ENCODE results near the gene MRPL14. TPM values are rescaled to one million over a fixed set of nuclear protein-coding genes. Genes with fewer than 3 reads are reported as not detected.

MRPL14 gene
- total and polyA plus RNA-seq, 10 of the 15 experiments (the other 5 are each of a cell fraction or from before 2014, with no cell fraction given), result 80.5 to 294 (median 122) TPM

GRCh38 chr6:44105146-44105545, 22.1 kb downstream of the MRPL14 start:
- no peak overlapping the region for H3K27ac ChIP-seq (ENCODE audit: control insufficient read depth, insufficient read depth)
- no peaks in the 10 kb centered on the region for H3K9me3 ChIP-seq (replicated peaks; ENCODE audit: control insufficient read depth, insufficient read depth, low read length)
- TF ChIP-seq SMARCA5 (IDR thresholded peaks at IDR 0.05) (no peak), SMAD1 (IDR thresholded peaks at IDR 0.05; ENCODE audit: low read depth, partially characterized antibody) (peak; percentile 49)
- no TSS peak for BruUV-seq (replicated peaks)
- H2AFZ ChIP-seq (ENCODE audit: control insufficient read depth, low read depth, low read length), result no peak overlapping the region
- H3K36me3 ChIP-seq (ENCODE audit: control insufficient read depth in 2 of 2, insufficient read depth in 2 of 2, low read length in 1 of 2), result peaks cover 19 to 25% of the 10 kb centered on the region in 2 experiments; a peak in 3 of 4 replicates
- intact Hi-C loops (cut with micrococcal nuclease; ENCODE audit: unreplicated experiment) (no loop called here), in situ Hi-C loops (cut with MboI) (loop anchor here (10.0 kb wide), 2 partner anchors 50 to 130 kb away; partner anchors contain the start of gene CAPN11)
- ATAC-seq (no peak), DNase-seq (ENCODE audit: low read depth, low spot score) (no peak), FAIRE-seq (no peak)
- WGBS (ENCODE audit: insufficient coverage, insufficient replicate concordance, low lambda C conversion rate, missing lambda C conversion rate), result 90% methylated on average over 7 of the region's 7 CpGs
- H3K27me3 ChIP-seq (replicated peaks in 1 of 2; ENCODE audit: control insufficient read depth in 2 of 2, insufficient read depth in 2 of 2, low read length in 1 of 2), result no peaks in the 10 kb centered on the region
- H3K9ac ChIP-seq (ENCODE audit: control insufficient read depth, insufficient read depth, low read length), result no peak overlapping the region
- no peak overlapping the region for H3K4me2 ChIP-seq (ENCODE audit: control insufficient read depth, insufficient read depth)
- SMC1A ChIA-PET (ENCODE audit: uncharacterized antibody, unreplicated experiment), result no interaction called here
- POLR2A ChIA-PET, result no interaction called here
- H3K4me3 ChIP-seq, result no peak overlapping the region
- CTCF ChIA-PET, result interaction anchor here (1.0 to 1.3 kb wide), 2 partner anchors 9 to 17 kb away, joined by 3 read pairs; no protein-coding TSS in a partner anchor
- no peaks in the 10 kb centered on the region for H3K79me2 ChIP-seq (ENCODE audit: control insufficient read depth, insufficient read depth, low read length)
- no peaks in the 10 kb centered on the region for H4K20me1 ChIP-seq (ENCODE audit: control insufficient read depth, insufficient read depth)
- RAD21 ChIA-PET (ENCODE audit: unreplicated experiment), result no interaction called here
- H3K4me1 ChIP-seq (ENCODE audit: control insufficient read depth, insufficient read depth, low read length), result no peaks in the 10 kb centered on the region

DNA sequence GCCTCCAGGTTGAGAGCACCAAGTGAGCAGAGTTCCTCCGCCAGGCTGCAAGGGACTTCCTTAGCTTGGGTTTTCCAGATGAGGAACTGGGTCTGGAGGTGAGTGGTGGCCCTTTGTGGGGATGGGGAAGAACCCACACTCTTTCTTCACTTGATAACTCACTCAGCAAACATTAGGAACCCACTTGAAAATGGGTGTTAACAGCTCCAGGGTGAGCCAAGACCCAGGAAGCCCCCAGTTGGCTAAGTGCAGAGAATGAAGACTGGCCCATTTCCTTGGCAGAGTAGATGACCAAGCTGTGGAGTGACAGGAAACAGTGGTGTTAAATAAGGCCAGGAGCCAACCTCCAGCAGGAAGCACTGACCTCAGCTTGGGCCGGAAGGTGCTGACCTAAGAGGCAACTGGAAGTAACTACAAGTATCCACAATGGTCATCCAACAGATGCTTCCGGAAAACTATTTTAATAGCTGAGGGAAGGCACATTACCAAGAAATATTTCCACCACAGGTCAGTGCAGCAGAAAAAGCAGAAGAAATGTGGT, 22.7 kb downstream of the MRPL14 start:
- RAD21 ChIA-PET (ENCODE audit: unreplicated experiment), result no interaction called here
- TF ChIP-seq POLR2AphosphoS2 (IDR thresholded peaks at IDR 0.05; ENCODE audit: low read depth, low read length), result no peak
- TF ChIP-seq BHLHE40 (IDR thresholded peaks at IDR 0.05; ENCODE audit: borderline replicate concordance in 1 of 2, low read depth in 2 of 2, low read length in 1 of 2), result no peak
- TF ChIP-seq SIN3A (IDR thresholded peaks at IDR 0.05; ENCODE audit: low read depth, low read length), result no peak
- TF ChIP-seq IRF3 (IDR thresholded peaks at IDR 0.05), result no peak
- no peak for TF ChIP-seq IRF4 (IDR thresholded peaks at IDR 0.05; ENCODE audit: low read depth, low read length)
- no peak for TF ChIP-seq NFIC (IDR thresholded peaks at IDR 0.05; ENCODE audit: low read depth, low read length)
- no peak for TF ChIP-seq MYB (IDR thresholded peaks at IDR 0.05; ENCODE audit: borderline replicate concordance, low read depth, low read length)
- TF ChIP-seq STAT3 (IDR thresholded peaks at IDR 0.05; ENCODE audit: low read depth, low read length), result no peak
- TF ChIP-seq STAT1 (conservative IDR thresholded peaks at IDR 0.05), result no peak
- TF ChIP-seq RELB (IDR thresholded peaks at IDR 0.05; ENCODE audit: low read depth), result no peak
- TF ChIP-seq JUNB (IDR thresholded peaks at IDR 0.05), result no peak
- no peak for TF ChIP-seq MTA2 (IDR thresholded peaks at IDR 0.05; ENCODE audit: low read depth)
- TF ChIP-seq TARDBP (IDR thresholded peaks at IDR 0.05; ENCODE audit: borderline replicate concordance), result no peak
- no peak for TF ChIP-seq ETV6 (conservative IDR thresholded peaks at IDR 0.05 in 1 of 2, IDR thresholded peaks at IDR 0.05 in 1 of 2; ENCODE audit: borderline replicate concordance in 1 of 2, low read depth in 1 of 2)
- no peak for TF ChIP-seq CREM (IDR thresholded peaks at IDR 0.05; ENCODE audit: low read depth)

More for the DNA sequence above, 22.7 kb downstream of the MRPL14 start:
- no peaks in the 10 kb centered on the region for H3K27me3 ChIP-seq (replicated peaks in 1 of 2; ENCODE audit: control insufficient read depth in 2 of 2, insufficient read depth in 2 of 2, low read length in 1 of 2)
- ChIA-PET CTCF (interaction anchor here (1.0 kb wide), 1 partner anchor 17 kb away, joined by 3 read pairs; no protein-coding TSS in a partner anchor), SMC1A (ENCODE audit: uncharacterized antibody, unreplicated experiment) (no interaction called here), POLR2A (no interaction called here)
- no peak overlapping the region for H3K27ac ChIP-seq (ENCODE audit: control insufficient read depth, insufficient read depth)
- BruUV-seq (replicated peaks), result no TSS peak
- H3K9ac ChIP-seq (ENCODE audit: control insufficient read depth, insufficient read depth, low read length), result no peak overlapping the region
- no peak for ATAC-seq
- no peaks in the 10 kb centered on the region for H4K20me1 ChIP-seq (ENCODE audit: control insufficient read depth, insufficient read depth)
- WGBS (ENCODE audit: insufficient coverage, insufficient replicate concordance, low lambda C conversion rate, missing lambda C conversion rate), result 96% methylated on average over 3 of the region's 3 CpGs
- H3K4me3 ChIP-seq, result no peak overlapping the region
- no peak overlapping the region for H3K4me2 ChIP-seq (ENCODE audit: control insufficient read depth, insufficient read depth)
- no peaks in the 10 kb centered on the region for H3K79me2 ChIP-seq (ENCODE audit: control insufficient read depth, insufficient read depth, low read length)
- in situ Hi-C loops (cut with MboI) (loop anchor here (10.0 kb wide), 2 partner anchors 50 to 130 kb away; partner anchors contain the start of gene CAPN11), intact Hi-C loops (cut with micrococcal nuclease; ENCODE audit: unreplicated experiment) (no loop called here)
- no peak for FAIRE-seq
- DNase-seq (ENCODE audit: low read depth, low spot score), result no peak
- H3K9me3 ChIP-seq (replicated peaks; ENCODE audit: control insufficient read depth, insufficient read depth, low read length), result no peaks in the 10 kb centered on the region
- H3K36me3 ChIP-seq (ENCODE audit: control insufficient read depth in 2 of 2, insufficient read depth in 2 of 2, low read length in 1 of 2), result peaks cover 20 to 23% of the 10 kb centered on the region in 2 experiments; a peak in 3 of 4 replicates
- H2AFZ ChIP-seq (ENCODE audit: control insufficient read depth, low read depth, low read length), result no peak overlapping the region
- no peaks in the 10 kb centered on the region for H3K4me1 ChIP-seq (ENCODE audit: control insufficient read depth, insufficient read depth, low read length)

All from GM12878 (cell line).